NCI-H1694 treated with DMSO at 0.1 percent for 48 hours (cell line): ENCODE results near the gene SAMD14.

Experiments
- DNase-seq: peaks from one replicate; lab custom pipeline; 2025; lab: John Stamatoyannopoulos, UW

The SAMD14 gene

DNA sequence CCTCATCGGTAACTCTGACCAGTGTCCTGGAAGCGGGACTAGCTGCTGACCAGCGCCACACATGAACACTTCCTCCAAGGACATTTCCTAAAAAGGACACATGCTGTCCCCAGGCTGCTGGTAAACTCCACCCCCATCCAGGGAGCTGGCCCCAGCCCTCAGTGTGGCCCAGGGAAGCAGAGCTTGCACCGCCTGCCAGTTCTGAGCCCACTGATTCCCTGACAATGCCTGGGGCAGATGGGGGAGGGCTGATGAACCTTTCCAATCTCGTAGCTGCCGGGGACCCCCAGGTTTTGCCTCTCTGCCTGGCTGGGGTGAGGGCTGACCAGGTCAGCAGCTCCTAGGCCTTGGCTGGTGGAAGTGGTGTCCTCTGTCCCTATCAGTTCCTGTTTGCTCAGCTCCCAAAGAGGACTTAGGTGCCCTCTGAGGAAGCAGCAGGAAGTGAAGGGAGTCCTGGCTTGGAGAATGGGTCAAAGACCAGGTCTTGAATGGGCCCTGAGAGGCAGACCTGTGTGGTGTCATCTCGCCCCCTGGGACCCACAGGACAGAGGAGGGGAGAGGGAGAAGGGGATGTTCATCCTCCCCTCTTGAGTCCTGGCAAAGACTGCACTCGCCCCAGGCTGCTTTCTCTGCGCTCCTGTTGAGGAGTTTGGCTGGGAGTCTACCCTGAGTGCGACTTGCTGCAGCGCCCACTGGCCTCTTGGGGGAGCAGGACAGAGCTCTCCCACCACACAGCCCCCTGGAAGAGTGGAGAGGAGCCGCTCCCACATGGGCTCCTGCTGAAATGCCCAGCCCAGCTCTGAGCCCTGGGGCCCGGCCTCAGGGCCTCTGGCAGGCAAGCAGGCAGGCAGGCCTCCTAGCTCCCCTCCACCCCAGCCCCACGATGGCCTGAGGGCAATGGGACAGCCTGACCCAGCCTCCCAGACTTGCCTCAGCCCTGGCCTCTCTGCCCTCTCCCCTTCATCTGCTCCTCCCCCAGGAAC lies 18.0 kb downstream of the SAMD14 start:
- peak; percentile 80 for DNase-seq

DNA sequence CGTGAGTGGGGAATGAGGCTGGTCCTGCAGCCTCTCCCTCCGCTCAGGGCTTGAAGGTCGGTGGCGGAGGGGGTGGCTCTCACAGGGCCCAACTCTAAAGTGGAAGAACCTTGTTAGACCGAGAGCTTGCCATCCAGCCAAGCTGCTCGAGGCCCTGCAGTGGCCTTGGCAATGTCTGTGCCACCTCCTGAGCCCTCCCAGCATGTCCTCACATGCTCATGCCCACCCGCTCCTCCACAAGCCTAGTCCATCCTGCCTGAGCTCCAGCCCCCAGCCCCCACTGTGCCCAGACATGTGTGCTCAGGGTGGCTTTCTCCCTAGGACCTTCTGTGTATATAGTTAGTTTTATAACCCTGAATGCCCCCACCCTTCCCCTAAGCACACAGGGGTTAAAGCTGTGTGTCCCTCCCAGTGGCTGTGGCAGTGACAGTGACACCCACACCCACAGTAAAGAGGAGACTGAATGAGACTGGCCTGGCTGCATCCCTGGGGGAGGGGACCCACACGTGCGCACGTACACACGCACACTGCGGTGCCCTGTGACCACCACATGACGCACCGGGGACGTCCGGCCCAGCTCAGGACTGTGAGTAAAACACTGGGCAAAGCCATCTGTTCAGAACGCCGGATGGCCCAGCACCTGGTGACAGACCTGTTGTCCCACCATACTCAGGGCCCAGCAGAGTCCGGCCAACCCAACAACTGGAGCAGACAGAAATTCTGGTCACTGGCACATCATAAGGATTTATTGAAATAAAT lies 19.2 kb downstream of the SAMD14 start:
- no peak for DNase-seq

DNA sequence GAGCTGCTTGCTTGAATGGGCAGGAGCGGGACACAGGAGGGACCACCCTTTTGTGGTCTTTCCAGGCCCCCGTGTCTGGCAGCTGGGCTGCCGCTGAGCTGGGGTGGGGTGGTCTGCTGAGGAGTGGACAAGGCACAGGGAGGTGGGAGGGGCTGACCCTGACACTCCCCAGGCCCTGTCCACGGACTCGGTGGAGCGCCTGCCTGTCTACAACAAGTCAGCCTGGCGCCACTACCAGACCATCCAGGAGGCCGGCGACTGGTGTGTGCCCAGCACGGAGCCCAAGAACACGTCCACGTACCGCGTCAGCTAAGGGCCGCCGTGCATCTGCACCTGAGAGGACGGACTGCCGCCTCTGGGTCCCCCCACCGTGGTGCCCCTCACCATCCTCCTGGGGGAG lies 20.2 kb downstream of the SAMD14 start:
- DNase-seq, result no peak

DNA sequence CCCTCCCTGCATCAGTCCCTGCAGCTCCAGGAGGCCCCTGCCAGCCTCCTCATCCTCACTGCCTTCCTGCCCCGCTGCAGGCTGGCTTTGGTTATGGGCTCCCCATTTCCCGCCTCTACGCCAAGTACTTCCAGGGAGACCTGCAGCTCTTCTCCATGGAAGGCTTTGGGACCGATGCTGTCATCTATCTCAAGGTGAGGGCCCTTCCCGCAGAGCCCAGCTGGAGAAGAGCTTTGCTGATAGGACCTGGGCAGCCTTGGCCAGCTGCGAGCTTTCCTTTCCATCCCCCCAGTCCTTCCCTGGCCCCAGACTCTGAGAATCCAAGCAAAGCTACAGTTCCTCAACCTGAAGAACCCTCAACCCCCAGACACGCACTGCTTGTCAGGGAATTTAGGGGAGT lies 20.8 kb downstream of the SAMD14 start:
- no peak for DNase-seq

DNA sequence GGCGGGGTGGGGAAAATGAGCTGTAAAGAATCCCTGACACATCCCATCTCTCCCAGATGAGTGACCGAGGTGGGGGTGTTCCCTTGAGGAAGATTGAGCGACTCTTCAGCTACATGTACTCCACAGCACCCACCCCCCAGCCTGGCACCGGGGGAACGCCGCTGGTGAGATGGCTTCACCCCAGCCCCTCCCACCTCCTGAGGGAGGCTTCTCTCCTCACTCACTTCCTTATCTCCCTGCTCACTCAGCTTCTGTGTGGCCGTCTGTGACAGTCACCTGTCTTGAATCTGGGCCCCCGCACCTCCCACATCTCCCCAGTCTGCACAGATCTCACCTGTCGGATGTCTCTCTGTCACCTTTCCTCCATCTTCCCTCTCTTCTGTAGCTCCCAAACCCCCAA lies 21.4 kb downstream of the SAMD14 start:
- DNase-seq, result no peak

DNA sequence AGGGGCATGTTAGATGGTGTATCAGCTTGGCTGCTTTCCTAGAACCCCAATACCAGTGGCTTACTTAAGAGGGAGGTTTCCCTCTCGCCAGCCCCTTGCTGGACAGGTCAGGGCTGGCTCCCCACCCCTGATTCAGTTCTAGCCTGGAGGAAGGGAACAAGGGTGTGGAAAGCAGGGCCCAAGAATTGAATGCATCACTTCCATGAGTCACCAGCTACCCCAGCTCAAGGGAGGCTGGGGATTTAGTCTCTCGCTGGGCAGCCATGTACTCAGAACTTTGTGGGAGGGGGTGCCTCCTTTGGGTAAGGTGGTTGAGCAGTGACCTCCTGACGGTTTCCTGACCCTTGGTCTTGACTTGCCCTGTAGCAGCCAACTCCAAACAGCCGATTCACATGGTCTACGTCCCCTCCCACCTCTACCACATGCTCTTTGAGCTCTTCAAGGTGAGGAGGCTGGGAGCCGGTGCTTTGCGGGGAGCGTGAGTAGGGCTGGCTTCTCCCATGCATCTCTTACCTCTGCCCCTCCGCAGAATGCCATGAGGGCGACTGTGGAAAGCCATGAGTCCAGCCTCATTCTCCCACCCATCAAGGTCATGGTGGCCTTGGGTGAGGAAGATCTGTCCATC lies 22.1 kb downstream of the SAMD14 start:
- DNase-seq, result no peak

DNA sequence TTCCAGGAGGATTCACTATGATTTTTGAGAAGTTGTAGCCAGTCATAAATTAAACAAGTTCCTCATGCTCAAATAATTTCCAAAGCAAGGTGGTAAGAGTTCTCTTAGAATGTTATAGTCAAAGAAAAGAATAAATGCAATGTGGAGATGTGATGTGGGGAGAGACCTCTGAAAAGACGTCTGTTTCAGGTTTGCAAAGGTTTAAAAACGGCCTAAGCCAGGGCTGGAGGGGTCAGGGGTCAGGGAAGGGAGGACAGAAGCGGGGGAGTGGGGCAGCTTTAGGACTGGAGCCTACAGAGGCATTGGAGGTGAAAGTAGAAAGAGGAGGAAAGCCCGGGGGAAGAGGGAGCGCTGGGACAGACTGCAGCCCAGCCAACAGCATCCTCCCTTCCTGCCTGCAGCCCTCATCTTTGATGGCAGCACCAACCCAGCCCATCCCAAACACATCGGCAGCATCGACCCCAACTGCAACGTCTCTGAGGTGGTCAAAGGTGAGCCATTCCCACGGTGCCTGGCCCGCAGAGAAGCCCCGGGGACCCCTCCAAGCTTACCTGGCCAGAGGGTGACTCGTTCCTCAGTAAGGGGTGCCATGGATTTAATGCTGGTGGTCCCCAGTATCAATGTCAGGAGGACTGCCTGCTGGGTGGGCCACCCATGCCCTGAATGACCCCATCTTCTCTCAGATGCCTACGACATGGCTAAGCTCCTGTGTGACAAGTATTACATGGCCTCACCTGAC lies 23.4 kb downstream of the SAMD14 start:
- DNase-seq, result no peak

DNA sequence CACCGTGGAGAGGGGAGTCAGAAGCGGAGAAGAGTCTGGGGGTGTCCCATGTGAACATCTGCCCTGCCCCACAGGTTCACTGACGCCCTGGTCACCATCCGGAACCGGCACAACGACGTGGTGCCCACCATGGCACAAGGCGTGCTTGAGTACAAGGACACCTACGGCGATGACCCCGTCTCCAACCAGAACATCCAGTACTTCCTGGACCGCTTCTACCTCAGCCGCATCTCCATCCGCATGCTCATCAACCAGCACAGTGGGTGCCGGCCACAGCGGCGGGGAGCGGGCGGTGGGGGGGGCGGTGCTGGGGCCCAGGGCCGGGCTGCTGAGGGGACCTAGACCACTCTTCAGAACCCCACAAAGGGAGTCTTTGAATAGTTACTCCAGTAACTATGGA lies 24.1 kb downstream of the SAMD14 start:
- no peak for DNase-seq

DNA sequence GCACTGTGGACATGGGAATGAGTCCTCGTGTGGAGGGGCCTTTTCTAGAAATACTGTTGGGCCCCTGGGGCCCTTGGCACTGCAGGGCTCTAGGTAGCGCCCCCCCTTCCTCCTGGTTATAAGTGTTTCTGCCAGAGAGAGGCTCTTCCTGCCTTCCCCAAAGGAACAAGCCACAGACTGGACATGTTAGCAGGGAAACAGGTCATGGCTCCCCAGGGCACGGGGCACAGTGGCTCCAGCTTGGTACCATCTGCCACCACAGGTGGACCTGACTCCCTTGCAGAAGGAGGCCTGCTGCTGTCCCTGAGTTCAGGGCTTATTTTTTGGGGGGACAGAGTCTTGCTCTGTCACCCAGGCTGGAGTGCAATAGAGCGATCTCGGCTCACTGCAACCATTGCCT lies 26.0 kb downstream of the SAMD14 start:
- no peak for DNase-seq

DNA sequence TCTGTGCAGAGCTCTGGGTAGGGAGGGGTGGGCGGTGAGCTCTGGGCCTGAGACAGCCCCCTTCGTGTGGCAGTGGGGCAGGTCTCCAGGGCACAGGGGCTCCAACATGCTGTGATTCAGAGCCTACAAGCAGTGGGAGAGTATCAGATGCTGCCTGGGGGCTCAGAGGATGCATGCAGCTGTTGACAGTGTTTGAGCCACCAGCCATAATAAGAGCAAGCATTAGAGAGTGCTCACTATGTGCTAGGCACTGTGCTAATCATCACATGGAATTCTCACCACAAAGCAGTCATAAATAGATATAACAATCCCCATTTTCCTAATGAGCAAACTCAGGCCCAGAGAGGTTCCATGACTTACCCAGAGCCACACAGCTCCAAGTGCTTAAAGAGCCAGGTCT lies 26.7 kb downstream of the SAMD14 start:
- no peak for DNase-seq

DNA sequence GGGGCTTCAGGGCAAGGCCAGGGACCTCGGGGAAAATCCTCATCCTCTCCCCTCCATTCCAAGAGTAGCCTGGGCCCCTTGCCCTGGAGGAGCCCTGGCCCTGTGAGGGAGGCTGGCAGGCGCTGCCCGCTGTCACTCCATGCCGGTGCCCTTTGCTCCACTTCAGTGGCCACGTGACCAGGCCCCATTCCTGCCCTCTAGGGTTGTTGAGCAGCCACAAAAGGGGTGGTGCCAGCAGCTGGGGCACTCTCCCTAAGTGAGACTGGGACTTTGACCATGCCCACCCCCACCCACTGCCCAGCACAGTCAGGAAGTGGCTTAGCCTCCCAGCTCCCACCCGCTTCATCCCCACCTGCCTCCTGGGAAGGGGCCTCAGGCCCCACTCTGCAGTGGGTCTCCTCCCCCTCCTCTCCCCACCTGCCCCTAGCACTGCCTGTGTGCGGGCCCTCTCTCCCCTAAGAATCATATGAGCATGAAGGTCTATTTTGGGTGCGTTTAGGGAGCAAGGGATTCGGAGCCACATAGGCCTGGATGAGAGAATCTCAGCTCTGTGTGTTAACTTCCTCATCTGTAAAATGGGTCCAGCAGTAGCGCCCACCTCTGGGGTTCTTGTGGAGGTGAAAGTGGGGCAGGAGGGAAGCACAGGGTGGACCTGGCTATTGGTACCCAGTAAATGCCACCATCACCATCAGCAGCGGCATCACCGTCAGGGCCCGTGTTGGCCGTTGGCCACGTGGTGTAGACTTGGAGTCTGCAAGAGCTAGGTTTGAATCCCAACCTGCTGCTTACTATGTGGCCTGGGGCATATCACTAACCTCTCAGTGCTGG lies 27.6 kb downstream of the SAMD14 start:
- no peak for DNase-seq

DNA sequence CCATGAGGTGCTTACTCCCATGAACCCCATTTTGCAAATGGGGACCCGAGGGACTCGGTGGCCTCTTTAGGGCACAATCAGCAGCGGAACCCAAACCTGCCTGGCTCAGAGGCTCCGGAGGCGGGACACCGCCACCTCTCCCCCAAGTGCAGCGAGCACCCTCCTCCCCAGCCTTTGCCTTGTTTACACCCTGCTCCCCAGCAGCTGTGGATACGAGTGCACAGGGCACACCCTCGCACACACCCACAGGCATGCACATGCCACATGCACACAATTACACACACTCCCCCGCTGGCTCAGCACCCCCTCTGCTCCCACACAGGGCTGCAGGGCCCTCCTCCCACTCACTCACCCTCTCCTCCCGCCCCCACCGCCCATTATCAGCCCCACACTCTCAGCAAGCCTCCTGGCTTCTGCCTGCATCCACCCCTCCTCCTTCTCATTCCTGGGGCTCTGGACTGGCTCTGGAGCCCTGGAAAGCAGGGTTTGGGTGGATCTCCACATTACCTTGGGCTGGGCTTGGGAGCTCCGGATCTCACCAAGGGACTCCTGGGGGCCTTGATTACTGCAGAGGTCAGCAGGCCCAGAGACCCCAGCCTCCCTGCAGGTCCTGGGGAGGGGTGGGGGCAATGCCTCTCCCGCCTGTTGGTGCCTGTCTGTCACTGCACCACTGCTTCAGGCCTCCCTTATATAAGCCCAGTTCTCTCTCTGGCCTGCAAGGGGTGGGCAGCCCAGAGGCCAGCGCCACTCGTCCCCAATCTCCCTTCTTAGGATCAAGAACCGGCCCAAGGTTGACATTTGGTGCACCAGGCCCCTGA lies 28.4 kb downstream of the SAMD14 start:
- peak; percentile 15 for DNase-seq

DNA sequence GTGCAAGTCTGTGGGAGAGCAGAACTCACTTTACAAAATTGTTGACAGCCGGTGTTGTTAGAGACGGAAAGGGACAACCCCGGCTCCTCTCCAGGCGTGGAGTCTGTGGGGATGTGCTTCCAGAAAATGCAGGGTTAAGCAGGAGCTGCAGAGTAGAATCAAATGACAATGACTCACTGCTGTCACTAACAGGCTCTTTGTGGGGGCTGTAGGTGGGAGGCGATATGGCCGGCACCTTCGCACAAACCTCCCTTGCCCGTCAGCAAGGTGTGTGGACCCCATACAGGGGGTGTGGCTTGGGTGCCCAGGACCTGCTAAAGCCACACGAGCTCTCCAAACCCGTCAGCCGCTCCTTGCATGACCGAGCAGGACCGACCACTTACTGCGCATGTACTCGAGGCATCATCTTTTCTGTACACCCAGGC lies 29.0 kb downstream of the SAMD14 start:
- DNase-seq, result no peak

DNA sequence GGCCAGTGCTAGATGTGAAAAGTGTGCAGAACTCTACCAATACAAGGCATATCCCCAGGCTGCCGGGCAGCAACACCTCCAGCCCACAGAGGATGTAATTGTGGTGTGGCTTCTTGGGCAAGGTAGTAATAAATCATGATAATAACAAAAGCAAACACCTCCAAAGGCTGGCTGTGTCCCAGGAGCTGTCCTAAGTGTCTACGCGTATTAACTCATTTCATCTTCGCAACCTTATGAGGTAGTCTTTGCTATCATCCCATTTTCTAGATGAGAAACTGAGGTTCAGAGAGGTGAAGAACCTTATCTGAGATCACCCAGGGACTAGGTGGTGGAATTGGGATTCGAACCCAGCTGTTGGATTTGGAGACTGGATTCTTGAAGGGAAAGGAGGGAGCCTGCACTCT lies 29.5 kb downstream of the SAMD14 start:
- no peak for DNase-seq

DNA sequence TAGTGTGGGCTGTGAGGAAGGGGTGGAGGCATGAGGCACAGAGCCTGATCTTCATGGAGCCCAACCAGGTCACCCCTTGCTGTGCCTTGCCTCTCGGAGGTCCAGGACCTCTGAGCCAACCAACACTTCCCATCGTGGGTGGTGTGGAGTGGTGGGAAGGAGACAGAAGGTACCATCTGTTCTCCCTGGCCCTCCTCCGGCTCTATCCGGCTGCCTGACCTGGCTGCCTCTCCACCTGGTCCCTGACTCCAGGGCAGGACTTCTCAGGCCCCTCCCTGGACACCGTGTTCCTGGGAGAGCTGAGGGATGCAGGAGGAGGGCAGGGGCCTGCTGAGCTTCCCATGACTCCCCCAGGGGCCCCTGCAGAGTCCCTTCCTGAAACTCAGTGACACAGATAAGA lies 31.0 kb downstream of the SAMD14 start:
- DNase-seq, result no peak

DNA sequence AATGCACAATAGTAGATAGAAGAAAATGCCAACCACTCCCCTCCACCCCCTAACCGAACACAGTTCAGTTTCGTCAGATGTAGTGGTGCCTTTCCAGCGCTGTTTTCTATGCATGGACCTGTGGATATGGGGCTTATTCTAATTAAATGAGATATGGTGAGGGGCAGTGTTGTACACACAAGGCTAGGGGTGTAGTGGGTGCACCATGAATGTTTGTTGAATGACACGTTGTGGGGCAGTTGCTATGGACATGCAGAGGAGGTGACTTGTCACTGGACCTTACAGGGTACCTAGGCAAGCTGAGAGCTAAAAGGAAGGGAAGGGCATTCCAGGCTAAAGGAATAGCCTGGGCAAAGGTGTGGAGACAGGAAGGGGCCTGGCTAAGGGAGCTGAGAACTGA lies 31.4 kb downstream of the SAMD14 start:
- no peak for DNase-seq

DNA sequence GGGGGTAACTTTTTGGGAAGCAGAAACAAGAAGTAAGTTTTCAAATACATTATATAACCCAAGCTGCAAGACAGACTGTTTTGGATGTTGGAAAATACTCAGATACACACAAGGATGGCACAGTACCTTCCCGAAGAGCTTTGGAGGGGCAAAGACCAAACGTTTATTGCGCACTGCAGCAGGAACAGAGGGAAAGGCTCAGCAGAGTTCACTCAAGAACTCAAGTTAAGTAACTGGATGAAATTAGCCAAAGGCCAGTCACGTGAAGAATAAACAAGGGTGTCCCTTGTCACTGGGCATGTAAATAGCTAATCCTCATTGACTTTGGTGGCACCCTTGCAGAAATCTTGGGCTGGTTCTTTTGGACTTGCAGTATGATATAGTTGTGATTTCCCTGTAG lies 32.0 kb downstream of the SAMD14 start:
- no peak for DNase-seq

DNA sequence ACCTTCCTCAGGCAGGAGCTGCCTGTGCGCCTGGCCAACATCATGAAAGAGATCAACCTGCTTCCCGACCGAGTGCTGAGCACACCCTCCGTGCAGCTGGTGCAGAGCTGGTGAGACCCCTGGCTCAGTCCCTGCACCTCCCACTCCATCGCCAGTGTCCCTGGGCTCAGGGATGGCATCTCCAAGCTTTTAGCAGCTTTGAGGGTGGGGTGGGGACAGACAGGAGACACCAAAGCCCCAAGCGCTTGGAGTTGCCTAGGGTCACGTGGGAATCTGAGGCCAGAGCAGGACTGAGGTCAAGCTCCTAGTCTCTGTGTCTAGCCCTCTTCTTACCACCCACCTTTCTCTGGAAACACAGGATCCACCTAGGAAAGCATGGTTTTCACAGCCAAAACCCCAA lies 32.5 kb downstream of the SAMD14 start:
- no peak for DNase-seq

DNA sequence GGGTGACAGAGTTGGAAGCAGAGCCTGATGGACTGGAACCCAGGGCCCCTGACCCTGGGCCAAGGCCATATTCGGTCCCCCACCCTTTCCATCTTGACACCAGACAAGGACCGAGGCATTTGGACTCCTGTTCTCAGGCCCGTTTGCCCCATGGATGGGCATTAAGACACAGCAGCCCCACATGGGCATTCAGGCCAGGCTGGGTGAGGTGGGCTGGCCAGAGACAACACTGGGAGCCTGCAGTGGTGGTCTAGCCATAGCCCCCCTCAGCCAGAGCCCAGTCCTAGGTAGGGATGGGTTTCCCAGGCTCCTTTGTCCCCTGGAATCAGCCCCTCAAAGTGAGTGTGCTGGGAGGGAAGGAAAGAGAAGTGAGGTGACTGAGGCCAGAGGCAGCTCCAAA lies 33.2 kb downstream of the SAMD14 start:
- no peak for DNase-seq

DNA sequence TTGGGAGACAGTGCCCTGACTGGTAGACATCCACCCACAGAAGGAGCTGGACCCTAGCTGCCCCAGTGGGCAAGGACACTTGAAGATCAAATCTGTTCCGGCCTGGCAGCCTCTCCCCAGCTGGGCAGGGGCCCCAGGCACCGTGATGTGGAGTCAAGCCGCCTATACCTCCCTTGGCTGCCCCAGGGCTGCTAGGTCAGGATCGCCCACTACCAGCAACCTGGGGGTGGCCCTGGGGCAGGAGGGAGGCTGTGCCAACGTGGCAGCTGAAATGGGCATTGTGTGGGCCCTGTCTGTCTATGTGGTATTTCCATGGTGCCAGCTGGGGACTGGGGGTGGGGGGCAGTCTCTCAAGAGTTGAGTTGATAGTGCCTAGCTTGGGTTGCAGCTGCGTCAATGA lies 33.9 kb downstream of the SAMD14 start:
- no peak for DNase-seq
